SK-N-DZ (cell line): ENCODE measurements around the gene PRAMEF33. TPM values are rescaled to one million over a fixed set of nuclear protein-coding genes. Genes with fewer than 3 reads are reported as not detected.
A peak's percentile ranks its signal among the peaks of the same experiment; 100 is the strongest.
"Not testable (repeated sequence)": the region's sequence is repeated elsewhere in the genome, so short reads cannot be mapped to it uniquely, and the experiment has no call there.

ENCODE experiments used
- DNase-seq: peaks from one replicate; pipeline ENCODE4 v3.0.0-alpha.2; 2015; ENCODE audit warnings: low spot score
- polyA plus RNA-seq, 2 experiments: library from polyadenylated mRNA; depleted of rRNA; stranded (reverse); fragments of >200 nt; gene quantifications; 2 replicates each; pipeline ENCODE4 v1.2.3, GENCODE V29; 2014
- small RNA-seq, 2 experiments: library from RNA; depleted of rRNA; stranded (forward); fragments of <200 nt; gene quantifications; one replicate each; pipeline ENCODE3, GENCODE V24; 2014

Gene PRAMEF33
- not detected in 2 replicates for polyA plus RNA-seq (2014; cell fraction: cytosol; rRNA removed)
- polyA plus RNA-seq (2014; cell fraction: nucleus; rRNA removed) = not detected in 2 replicates

GRCh38 chr1:13303239-13303638, at the start of gene PRAMEF33:
TSS of gene PRAMEF33 (plus strand) at chr1:13303539. CDS start at chr1:13305955, 2,416 bp downstream.
- not testable (repeated sequence) for DNase-seq

- DNase-seq = not testable (repeated sequence)
Observed at GRCh38 chr1:13253898-13254297, 49.4 kb upstream of the PRAMEF33 start, which contains the start of gene PRAMEF5. TSS of gene PRAMEF5 (plus strand) at chr1:13254198. CDS start at chr1:13259269, 5,071 bp downstream.

- not testable (repeated sequence) for DNase-seq
Observed at GRCh38 chr1:13265124-13265523, 38.2 kb upstream of the PRAMEF33 start.

GRCh38 chr1:13277016-13277415, 26.3 kb upstream of the PRAMEF33 start:
- DNase-seq = not testable (repeated sequence)

- not testable (repeated sequence) for DNase-seq
Observed at GRCh38 chr1:13279617-13280016, 23.7 kb upstream of the PRAMEF33 start.

GRCh38 chr1:13285037-13285436, 18.3 kb upstream of the PRAMEF33 start, which contains the start of gene PRAMEF8:
TSS of gene PRAMEF8 (minus strand) at chr1:13285137. CDS start at chr1:13284091, 1,046 bp downstream.
- DNase-seq = not testable (repeated sequence)

- not testable (repeated sequence) for DNase-seq
Observed at GRCh38 chr1:13289030-13289429, 14.3 kb upstream of the PRAMEF33 start.

GRCh38 chr1:13297216-13297931, 6.0 kb upstream of the PRAMEF33 start:
- DNase-seq = not testable (repeated sequence)

- DNase-seq = not testable (repeated sequence)
Observed at GRCh38 chr1:13298699-13299098, 4.6 kb upstream of the PRAMEF33 start.

GRCh38 chr1:13302197-13302596, 1.1 kb upstream of the PRAMEF33 start:
- DNase-seq = not testable (repeated sequence)

- DNase-seq = not testable (repeated sequence)
Observed at GRCh38 chr1:13315281-13315680, 11.9 kb downstream of the PRAMEF33 start, which contains the start of gene PRAMEF15. TSS of gene PRAMEF15 (plus strand) at chr1:13315581. CDS start at chr1:13318408, 2,827 bp downstream.

GRCh38 chr1:13342496-13342895, 39.2 kb downstream of the PRAMEF33 start:
- DNase-seq = not testable (repeated sequence)

GRCh38 chr1:13347034-13347433, 43.7 kb downstream of the PRAMEF33 start, which contains the start of gene PRAMEF14:
TSS of gene PRAMEF14 (minus strand) at chr1:13347134. CDS start at chr1:13345314, 1,820 bp downstream.
- DNase-seq = not testable (repeated sequence)

GRCh38 chr1:13353476-13353875, 50.1 kb downstream of the PRAMEF33 start:
- DNase-seq = not testable (repeated sequence)

GRCh38 chr1:13354475-13354874, 51.1 kb downstream of the PRAMEF33 start:
- not testable (repeated sequence) for DNase-seq

GRCh38 chr1:13356774-13357173, 53.4 kb downstream of the PRAMEF33 start:
- DNase-seq = peak; percentile 10

Small RNAs within 50 kb of the gene (small RNA-seq; reads per million reads assigned to genes)
- gene RNU6-771P = 0 reads per million in 2 experiments
